Neural cell (in vitro differentiated cells): ENCODE measurements around the gene ARID1B. TPM values are rescaled to one million over a fixed set of nuclear protein-coding genes. Genes with fewer than 3 reads are reported as not detected.

Experiments
- H2AFZ ChIP-seq: fragments of 200-600, 300-800 bp; sonication (generic), shearing (Covaris generic); 2 replicates; pipeline ENCODE4 v1.6.0; 2014; ENCODE audit warnings: low read depth, mild to moderate bottlenecking, antibody characterized with exemption, low read length, moderate library complexity
- H3F3A ChIP-seq: fragments of 200-600 bp; shearing (Covaris generic); 2 replicates; pipeline ENCODE4 v1.6.1; 2016; ENCODE audit warnings: mild to moderate bottlenecking, moderate library complexity, mixed read lengths, antibody characterized with exemption, low read length; ENCODE audit not compliant: insufficient read depth, poor library complexity, severe bottlenecking
- H3K27ac ChIP-seq: fragments of 200-600, 300-800 bp; sonication (generic), shearing (Covaris generic); 2 replicates; pipeline ENCODE4 v1.5.1; 2014; ENCODE audit warnings: mild to moderate bottlenecking, low read length, moderate library complexity
- H3K27me3 ChIP-seq: fragments of 300-800, 200-600 bp; sonication (generic), shearing (Covaris generic); 2 replicates; pipeline ENCODE4 v1.6.0; 2014; ENCODE audit warnings: mild to moderate bottlenecking, low read depth, low read length, moderate library complexity; ENCODE audit not compliant: insufficient read depth
- H3K36me3 ChIP-seq: fragments of 300-800, 200-600 bp; sonication (generic), shearing (Covaris generic); 2 replicates; pipeline ENCODE4 v1.5.1; 2014; ENCODE audit warnings: mild to moderate bottlenecking, antibody characterized with exemption, low read length, moderate library complexity; ENCODE audit not compliant: insufficient read depth
- H3K4me2 ChIP-seq: fragments of 300-800, 200-600 bp; sonication (generic), shearing (Covaris generic); 2 replicates; pipeline ENCODE4 v1.6.0; 2014; ENCODE audit warnings: mild to moderate bottlenecking, low read length
- H3K4me3 ChIP-seq: fragments of 300-800, 200-600 bp; sonication (generic), shearing (Covaris generic); 2 replicates; pipeline ENCODE4 v1.5.1; 2014; ENCODE audit warnings: mild to moderate bottlenecking, low read length, moderate library complexity
- H3K79me2 ChIP-seq: fragments of 200-600 bp; shearing (Covaris generic); replicated peaks from 2 replicates; pipeline ENCODE4 v1.6.0; 2014; ENCODE audit warnings: mild to moderate bottlenecking, low read length, moderate library complexity; ENCODE audit not compliant: insufficient read depth
- H3K9ac ChIP-seq: fragments of 300-800, 200-600 bp; sonication (generic), shearing (Covaris generic); 2 replicates; pipeline ENCODE4 v1.6.1; 2016; ENCODE audit warnings: mild to moderate bottlenecking, low read length, mixed read lengths
- H3K9me2 ChIP-seq: fragments of 200-600 bp; shearing (Covaris generic); 2 replicates; pipeline ENCODE4 v1.6.1; 2016; ENCODE audit warnings: mild to moderate bottlenecking, low read length, mixed read lengths; ENCODE audit not compliant: insufficient read depth
- H3K9me3 ChIP-seq: fragments of 200-600, 300-800 bp; sonication (generic), shearing (Covaris generic); 2 replicates; pipeline ENCODE4 v1.6.1; 2016; ENCODE audit warnings: mild to moderate bottlenecking, mixed run types, low read length, moderate library complexity, mixed read lengths
- H4K20me1 ChIP-seq: fragments of 200-600 bp; shearing (Covaris generic); 2 replicates; pipeline ENCODE4 v1.6.1; 2016; ENCODE audit warnings: mild to moderate bottlenecking, mixed run types; ENCODE audit not compliant: insufficient read depth
- EP300 ChIP-seq: fragments of 450-650 bp; conservative IDR thresholded peaks from 2 replicates; pipeline ENCODE4 v1.6.1; 2014; ENCODE audit warnings: antibody characterized with exemption, mild to moderate bottlenecking, moderate library complexity; ENCODE audit not compliant: poor library complexity, severe bottlenecking
- EZH2 ChIP-seq: fragments of 200-600, 300-800 bp; shearing (Covaris generic), sonication (generic); IDR thresholded peaks from 2 replicates; pipeline ENCODE4 v1.6.1; 2014; ENCODE audit warnings: antibody characterized with exemption, low read length, borderline replicate concordance, mild to moderate bottlenecking; ENCODE audit not compliant: insufficient read depth, poor library complexity, severe bottlenecking
- MXI1 ChIP-seq: fragments of 450-650 bp; conservative IDR thresholded peaks from 2 replicates; pipeline ENCODE4 v1.6.1; 2014; ENCODE audit warnings: antibody characterized with exemption, mild to moderate bottlenecking; ENCODE audit not compliant: poor library complexity, severe bottlenecking
- POLR2AphosphoS5 ChIP-seq: IDR thresholded peaks from 2 replicates; pipeline ENCODE4 v1.6.1; 2012
- RAD21 ChIP-seq: fragments of 450-650 bp; conservative IDR thresholded peaks from 2 replicates; pipeline ENCODE4 v1.6.1; 2014; ENCODE audit warnings: antibody characterized with exemption, mild to moderate bottlenecking, moderate library complexity
- SMC3 ChIP-seq: fragments of 450-650 bp; conservative IDR thresholded peaks from 2 replicates; pipeline ENCODE4 v1.6.1; 2014; ENCODE audit warnings: antibody characterized with exemption, mild to moderate bottlenecking, moderate library complexity; ENCODE audit not compliant: poor library complexity
- TAF1 ChIP-seq: IDR thresholded peaks from 2 replicates; pipeline ENCODE4 v1.6.1; 2012; ENCODE audit warnings: low read depth
- polyA plus RNA-seq: library from polyadenylated mRNA; depleted of rRNA; stranded (reverse); fragments of >200 nt; gene quantifications from 2 replicates; pipeline ENCODE4 v1.2.3, GENCODE V29; 2014
- TF ChIP-seq, protein P1 (sequence below): IDR thresholded peaks from 2 replicates; pipeline ENCODE4 v1.6.1; 2012; ENCODE audit warnings: borderline replicate concordance
- TF ChIP-seq, protein P2 (sequence below): fragments of 450-650 bp; IDR thresholded peaks from 2 replicates; pipeline ENCODE4 v1.5.1; 2014; ENCODE audit warnings: antibody characterized with exemption, mild to moderate bottlenecking, moderate library complexity; ENCODE audit not compliant: poor library complexity, severe bottlenecking

Gene ARID1B
- polyA plus RNA-seq, 1 donor from 2014 or later: 35.0 TPM

DNA sequence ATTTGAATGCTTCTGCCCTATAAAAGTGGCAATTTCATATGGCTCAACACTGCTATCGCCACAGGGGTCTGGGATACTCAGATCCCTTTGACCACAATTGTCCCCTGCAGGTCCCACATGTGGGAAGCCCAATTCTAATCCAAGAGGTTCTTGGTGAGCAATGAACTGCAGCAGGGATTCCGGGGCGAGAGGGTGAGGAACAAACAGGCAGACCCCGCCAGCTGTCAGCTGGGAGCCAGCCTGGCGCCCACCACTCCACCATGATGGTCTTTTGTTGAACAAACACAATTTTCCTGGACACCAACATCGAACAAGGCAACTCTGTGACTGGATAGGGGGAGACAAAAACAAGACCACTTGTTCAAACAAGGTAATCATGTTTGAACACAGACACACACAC is 465.6 kb downstream of the ARID1B start:
- no peaks in the 10 kb centered on the region for H3K9me2 ChIP-seq
- H3K4me3 ChIP-seq: no peak overlapping the region
- H3F3A ChIP-seq: no peaks in the 10 kb centered on the region
- no peak overlapping the region for H3K4me2 ChIP-seq
- H3K9ac ChIP-seq: no peak overlapping the region
- no peaks in the 10 kb centered on the region for H3K36me3 ChIP-seq
- H3K79me2 ChIP-seq: no peaks in the 10 kb centered on the region
- no peak overlapping the region for H2AFZ ChIP-seq
- no peaks in the 10 kb centered on the region for H3K27me3 ChIP-seq
- H3K27ac ChIP-seq: no peak overlapping the region
- H4K20me1 ChIP-seq: no peaks in the 10 kb centered on the region
- no peak for TF ChIP-seq MXI1
- TF ChIP-seq TAF1: no peak
- TF ChIP-seq POLR2AphosphoS5: no peak
- no peak for TF ChIP-seq EZH2
- TF ChIP-seq, protein P1, sequence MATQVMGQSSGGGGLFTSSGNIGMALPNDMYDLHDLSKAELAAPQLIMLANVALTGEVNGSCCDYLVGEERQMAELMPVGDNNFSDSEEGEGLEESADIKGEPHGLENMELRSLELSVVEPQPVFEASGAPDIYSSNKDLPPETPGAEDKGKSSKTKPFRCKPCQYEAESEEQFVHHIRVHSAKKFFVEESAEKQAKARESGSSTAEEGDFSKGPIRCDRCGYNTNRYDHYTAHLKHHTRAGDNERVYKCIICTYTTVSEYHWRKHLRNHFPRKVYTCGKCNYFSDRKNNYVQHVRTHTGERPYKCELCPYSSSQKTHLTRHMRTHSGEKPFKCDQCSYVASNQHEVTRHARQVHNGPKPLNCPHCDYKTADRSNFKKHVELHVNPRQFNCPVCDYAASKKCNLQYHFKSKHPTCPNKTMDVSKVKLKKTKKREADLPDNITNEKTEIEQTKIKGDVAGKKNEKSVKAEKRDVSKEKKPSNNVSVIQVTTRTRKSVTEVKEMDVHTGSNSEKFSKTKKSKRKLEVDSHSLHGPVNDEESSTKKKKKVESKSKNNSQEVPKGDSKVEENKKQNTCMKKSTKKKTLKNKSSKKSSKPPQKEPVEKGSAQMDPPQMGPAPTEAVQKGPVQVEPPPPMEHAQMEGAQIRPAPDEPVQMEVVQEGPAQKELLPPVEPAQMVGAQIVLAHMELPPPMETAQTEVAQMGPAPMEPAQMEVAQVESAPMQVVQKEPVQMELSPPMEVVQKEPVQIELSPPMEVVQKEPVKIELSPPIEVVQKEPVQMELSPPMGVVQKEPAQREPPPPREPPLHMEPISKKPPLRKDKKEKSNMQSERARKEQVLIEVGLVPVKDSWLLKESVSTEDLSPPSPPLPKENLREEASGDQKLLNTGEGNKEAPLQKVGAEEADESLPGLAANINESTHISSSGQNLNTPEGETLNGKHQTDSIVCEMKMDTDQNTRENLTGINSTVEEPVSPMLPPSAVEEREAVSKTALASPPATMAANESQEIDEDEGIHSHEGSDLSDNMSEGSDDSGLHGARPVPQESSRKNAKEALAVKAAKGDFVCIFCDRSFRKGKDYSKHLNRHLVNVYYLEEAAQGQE: no peak
- no peak for TF ChIP-seq RAD21
- TF ChIP-seq, protein P2, sequence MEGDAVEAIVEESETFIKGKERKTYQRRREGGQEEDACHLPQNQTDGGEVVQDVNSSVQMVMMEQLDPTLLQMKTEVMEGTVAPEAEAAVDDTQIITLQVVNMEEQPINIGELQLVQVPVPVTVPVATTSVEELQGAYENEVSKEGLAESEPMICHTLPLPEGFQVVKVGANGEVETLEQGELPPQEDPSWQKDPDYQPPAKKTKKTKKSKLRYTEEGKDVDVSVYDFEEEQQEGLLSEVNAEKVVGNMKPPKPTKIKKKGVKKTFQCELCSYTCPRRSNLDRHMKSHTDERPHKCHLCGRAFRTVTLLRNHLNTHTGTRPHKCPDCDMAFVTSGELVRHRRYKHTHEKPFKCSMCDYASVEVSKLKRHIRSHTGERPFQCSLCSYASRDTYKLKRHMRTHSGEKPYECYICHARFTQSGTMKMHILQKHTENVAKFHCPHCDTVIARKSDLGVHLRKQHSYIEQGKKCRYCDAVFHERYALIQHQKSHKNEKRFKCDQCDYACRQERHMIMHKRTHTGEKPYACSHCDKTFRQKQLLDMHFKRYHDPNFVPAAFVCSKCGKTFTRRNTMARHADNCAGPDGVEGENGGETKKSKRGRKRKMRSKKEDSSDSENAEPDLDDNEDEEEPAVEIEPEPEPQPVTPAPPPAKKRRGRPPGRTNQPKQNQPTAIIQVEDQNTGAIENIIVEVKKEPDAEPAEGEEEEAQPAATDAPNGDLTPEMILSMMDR: no peak
- no peak for TF ChIP-seq EP300
- peaks cover 3% of the 10 kb centered on the region for H3K9me3 ChIP-seq

DNA sequence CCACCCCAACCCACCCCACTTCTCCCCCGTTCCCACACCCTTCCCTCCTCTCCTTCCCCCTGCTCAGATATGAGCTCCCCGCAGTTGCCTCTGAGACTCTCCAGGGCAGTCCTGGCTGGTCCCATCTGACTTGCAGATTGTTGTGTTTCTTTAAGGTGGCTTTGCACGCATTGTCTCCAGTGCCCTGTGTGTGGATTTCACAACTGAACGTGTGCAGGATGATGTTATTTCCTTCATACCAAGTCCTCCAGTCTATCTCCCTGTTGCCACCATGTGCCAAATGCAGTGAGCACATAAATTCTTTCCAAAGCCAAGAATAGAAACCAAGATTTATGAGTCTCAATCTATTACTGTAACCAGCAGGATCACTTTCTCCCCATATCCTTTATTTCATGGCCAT is 467.0 kb downstream of the ARID1B start:
- Histone ChIP-seq H3K4me3 (no peak overlapping the region), H3K4me2 (no peak overlapping the region), H3K36me3 (no peaks in the 10 kb centered on the region), H3K9me2 (no peaks in the 10 kb centered on the region), H3K27me3 (no peaks in the 10 kb centered on the region), H4K20me1 (no peaks in the 10 kb centered on the region), H3K9me3 (peaks cover 3% of the 10 kb centered on the region), H3K79me2 (no peaks in the 10 kb centered on the region), H3K9ac (no peak overlapping the region), H2AFZ (no peak overlapping the region), H3K27ac (no peak overlapping the region), H3F3A (no peaks in the 10 kb centered on the region)
- TF ChIP-seq RAD21 (no peak), MXI1 (no peak), TAF1 (no peak), SMC3 (no peak), EP300 (no peak), POLR2AphosphoS5 (no peak), EZH2 (no peak)
- TF ChIP-seq, protein P1: no peak
- TF ChIP-seq, protein P2: no peak
